Mucosa of rectum (tissue), 2 donors: ENCODE measurements around the gene MAP2.

Experiments used
- H3K27ac ChIP-seq, 2 donors: one replicate each; pipeline ENCODE4 v1.7.0; 2013; ENCODE audit warnings: inconsistent platforms in 2 of 2, low read depth in 2 of 2, low read length in 2 of 2
- H3K27me3 ChIP-seq, 2 donors: one replicate each; pipeline ENCODE4 v1.7.0; 2013; ENCODE audit warnings: low read length in 2 of 2; ENCODE audit not compliant: control insufficient read depth in 2 of 2, insufficient read depth in 2 of 2
- H3K36me3 ChIP-seq, 2 donors: one replicate each; pipeline ENCODE4 v1.7.0; 2013; ENCODE audit warnings: low read length in 2 of 2; ENCODE audit not compliant: control insufficient read depth in 2 of 2, insufficient read depth in 2 of 2
- H3K4me1 ChIP-seq, 2 donors: one replicate each; pipeline ENCODE4 v1.7.0; 2013; ENCODE audit warnings: low read length in 2 of 2, mild to moderate bottlenecking in 1 of 2; ENCODE audit not compliant: control insufficient read depth in 2 of 2, insufficient read depth in 2 of 2
- H3K4me3 ChIP-seq, 2 donors: one replicate each; pipeline ENCODE4 v1.7.0; 2013; ENCODE audit warnings: low read length in 2 of 2
- H3K9ac ChIP-seq, 2 donors: one replicate each; pipeline ENCODE4 v1.7.0; 2013; ENCODE audit warnings: low read length in 2 of 2, low read depth in 1 of 2, mild to moderate bottlenecking in 1 of 2
- H3K9me3 ChIP-seq, 2 donors: one replicate each; pipeline ENCODE4 v1.7.0; 2013; ENCODE audit warnings: low read length in 2 of 2; ENCODE audit not compliant: control insufficient read depth in 2 of 2
- donor health status: healthy.
- donor health status: Normal muscosa, but diverticular disease.

The MAP2 gene

DNA sequence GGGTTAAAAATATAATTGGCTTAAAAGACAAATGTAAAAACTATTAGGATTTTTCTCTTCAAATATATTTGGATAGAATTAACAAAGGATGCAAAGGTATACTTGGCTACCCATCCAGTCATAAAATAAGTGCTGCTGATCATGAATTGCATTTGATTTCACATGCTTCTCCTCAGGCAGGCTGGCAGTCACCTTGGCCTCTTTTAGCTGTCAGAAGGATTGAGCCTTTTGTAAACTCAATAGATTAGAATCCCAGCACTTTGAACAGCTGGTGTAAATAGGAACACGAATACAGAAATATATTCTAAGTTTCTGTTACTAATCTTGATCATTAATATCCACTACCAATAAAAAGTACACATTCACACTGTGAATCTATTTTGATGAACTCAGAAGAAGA lies 178.4 kb downstream of the MAP2 start:
- Histone ChIP-seq H3K9ac (no peak overlapping the region), H3K27me3 (no peaks in the 10 kb centered on the region), H3K4me1 (no peaks in the 10 kb centered on the region), H3K27ac (no peak overlapping the region), H3K4me3 (no peak overlapping the region), H3K36me3 (no peaks in the 10 kb centered on the region), H3K9me3 (no peaks in the 10 kb centered on the region)

- no peaks in the 10 kb centered on the region for H3K9me3 ChIP-seq
- H3K4me3 ChIP-seq: no peak overlapping the region
- H3K27ac ChIP-seq: no peak overlapping the region
- H3K9ac ChIP-seq: no peak overlapping the region
- H3K36me3 ChIP-seq: no peaks in the 10 kb centered on the region
- H3K27me3 ChIP-seq: no peaks in the 10 kb centered on the region
- H3K4me1 ChIP-seq: no peaks in the 10 kb centered on the region
Measured at GRCh38 chr2:209609531-209609930, 185.7 kb downstream of the MAP2 start.

- no peak overlapping the region for H3K4me3 ChIP-seq
- no peaks in the 10 kb centered on the region for H3K4me1 ChIP-seq
- no peak overlapping the region for H3K27ac ChIP-seq
- no peaks in the 10 kb centered on the region for H3K9me3 ChIP-seq
- no peaks in the 10 kb centered on the region for H3K27me3 ChIP-seq
- H3K9ac ChIP-seq: no peak overlapping the region
- H3K36me3 ChIP-seq: no peaks in the 10 kb centered on the region
Measured at GRCh38 chr2:209610631-209611030, 186.8 kb downstream of the MAP2 start.

DNA sequence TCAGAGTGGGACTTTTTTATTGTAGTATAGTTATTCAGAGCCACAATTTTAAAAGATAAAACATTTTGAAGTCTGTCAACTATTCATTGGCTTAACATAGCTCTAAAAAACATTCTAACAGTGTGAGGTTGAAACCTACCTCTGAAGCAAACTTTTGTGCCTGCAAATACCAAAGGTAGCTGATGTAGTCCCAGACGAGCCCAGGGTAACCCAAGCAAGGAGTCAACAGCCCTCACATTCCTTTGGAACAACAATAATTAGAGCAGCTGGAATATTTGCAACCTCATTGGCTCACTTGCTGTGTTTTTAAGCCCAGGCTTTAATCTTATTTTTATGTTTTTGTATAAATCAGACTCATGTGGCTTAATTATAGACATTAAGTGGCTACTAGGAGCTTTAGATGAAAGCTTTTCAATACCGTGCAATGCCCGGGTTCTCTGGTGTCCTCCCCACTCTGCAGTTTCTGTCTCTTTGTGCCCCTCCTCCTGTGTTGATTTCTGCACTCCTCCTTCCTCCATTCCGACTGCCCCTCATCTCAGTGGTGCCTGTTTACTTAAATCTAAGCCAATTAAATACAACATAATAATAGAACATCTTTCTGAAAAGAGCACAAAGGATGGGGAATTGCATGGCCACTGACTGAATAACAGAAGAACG lies 189.9 kb downstream of the MAP2 start:
- Histone ChIP-seq H3K9me3 (no peaks in the 10 kb centered on the region), H3K4me1 (no peaks in the 10 kb centered on the region), H3K27ac (no peak overlapping the region), H3K27me3 (no peaks in the 10 kb centered on the region), H3K36me3 (no peaks in the 10 kb centered on the region), H3K4me3 (no peak overlapping the region), H3K9ac (no peak overlapping the region)

GRCh38 chr2:209614690-209615369 lies 191.0 kb downstream of the MAP2 start:
- H3K9me3 ChIP-seq: no peaks in the 10 kb centered on the region
- no peak overlapping the region for H3K9ac ChIP-seq
- no peak overlapping the region for H3K27ac ChIP-seq
- no peaks in the 10 kb centered on the region for H3K36me3 ChIP-seq
- no peak overlapping the region for H3K4me3 ChIP-seq
- no peaks in the 10 kb centered on the region for H3K27me3 ChIP-seq
- H3K4me1 ChIP-seq: no peaks in the 10 kb centered on the region

GRCh38 chr2:209619782-209620181 lies 195.9 kb downstream of the MAP2 start:
- H3K36me3 ChIP-seq: no peaks in the 10 kb centered on the region

GRCh38 chr2:209624192-209624938 lies 200.5 kb downstream of the MAP2 start:
- no peak overlapping the region for H3K9ac ChIP-seq
- no peak overlapping the region for H3K4me3 ChIP-seq
- H3K9me3 ChIP-seq: no peaks in the 10 kb centered on the region
- H3K27ac ChIP-seq: no peak overlapping the region
- H3K36me3 ChIP-seq: no peaks in the 10 kb centered on the region
- H3K4me1 ChIP-seq: no peaks in the 10 kb centered on the region
- no peaks in the 10 kb centered on the region for H3K27me3 ChIP-seq

More at GRCh38 chr2:209619782-209620181, 195.9 kb downstream of the MAP2 start:
- no peak overlapping the region for H3K27ac ChIP-seq
- H3K9ac ChIP-seq: no peak overlapping the region
- H3K27me3 ChIP-seq: no peaks in the 10 kb centered on the region
- H3K4me1 ChIP-seq: no peaks in the 10 kb centered on the region
- no peak overlapping the region for H3K4me3 ChIP-seq
- H3K9me3 ChIP-seq: no peaks in the 10 kb centered on the region

DNA sequence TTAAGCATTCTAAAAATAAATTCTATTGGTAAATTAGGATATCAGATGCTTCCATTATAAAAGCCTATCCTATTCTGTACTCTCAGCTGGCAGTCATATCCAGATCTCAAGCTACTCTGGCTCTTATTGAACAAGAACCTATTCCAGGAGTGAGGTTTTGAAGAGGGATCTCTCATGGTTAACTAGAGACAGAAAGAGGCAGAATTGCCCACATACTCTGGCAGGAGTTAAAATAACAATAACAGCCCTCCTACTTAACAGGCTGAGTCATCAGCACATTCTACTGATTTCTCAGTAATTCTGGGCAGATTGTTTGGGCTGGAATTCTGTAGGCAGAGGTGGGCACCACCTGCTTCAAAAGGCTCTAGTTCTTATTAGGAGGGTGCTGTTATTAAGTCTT lies 205.8 kb downstream of the MAP2 start:
- Histone ChIP-seq H3K27ac (no peak overlapping the region), H3K27me3 (no peaks in the 10 kb centered on the region), H3K9ac (no peak overlapping the region), H3K4me3 (no peak overlapping the region), H3K36me3 (no peaks in the 10 kb centered on the region), H3K9me3 (no peaks in the 10 kb centered on the region), H3K4me1 (no peaks in the 10 kb centered on the region)

DNA sequence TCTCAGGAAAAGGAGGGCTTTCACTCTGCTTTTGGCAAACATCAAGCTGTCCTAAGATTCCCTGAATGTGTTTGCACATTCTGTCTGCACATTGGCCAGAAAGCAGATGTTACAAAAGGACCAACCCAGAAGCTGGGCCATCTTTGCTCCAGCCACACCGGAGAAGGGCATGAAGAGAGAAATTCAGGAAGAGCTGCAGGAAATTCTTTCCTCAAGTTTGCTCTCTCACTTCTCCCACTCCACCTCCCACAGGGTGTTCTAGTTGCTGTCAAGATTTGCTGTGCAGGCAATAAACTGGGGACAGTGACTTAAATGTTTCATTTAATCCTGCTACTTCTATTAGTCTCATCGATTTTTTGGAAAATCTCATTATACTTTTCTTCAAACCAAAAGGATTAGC lies 210.1 kb downstream of the MAP2 start:
- no peaks in the 10 kb centered on the region for H3K27me3 ChIP-seq
- H3K4me1 ChIP-seq: no peaks in the 10 kb centered on the region
- no peak overlapping the region for H3K9ac ChIP-seq
- no peak overlapping the region for H3K4me3 ChIP-seq
- no peak overlapping the region for H3K27ac ChIP-seq
- H3K9me3 ChIP-seq: no peaks in the 10 kb centered on the region
- H3K36me3 ChIP-seq: no peaks in the 10 kb centered on the region

DNA sequence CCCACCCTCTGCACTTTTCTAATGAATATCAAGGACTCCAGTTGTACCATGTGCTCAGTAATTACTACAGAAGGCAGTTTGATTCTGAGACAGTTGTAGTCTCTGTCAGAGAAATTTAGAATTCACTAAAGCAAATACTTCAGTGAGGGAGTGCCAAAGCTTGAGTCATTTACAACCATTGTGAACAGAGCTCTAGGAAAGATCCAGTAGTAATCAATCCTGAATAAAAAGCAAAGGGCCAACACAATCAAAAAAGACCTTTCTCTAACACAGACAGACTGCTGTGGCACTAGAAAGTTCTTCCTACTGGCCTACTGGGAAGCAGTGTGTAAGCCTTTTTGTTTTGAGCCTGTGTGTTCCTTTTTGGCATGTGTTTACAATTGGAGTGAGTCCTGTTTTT lies 212.2 kb downstream of the MAP2 start:
- no peak overlapping the region for H3K27ac ChIP-seq
- H3K4me3 ChIP-seq: no peak overlapping the region
- no peaks in the 10 kb centered on the region for H3K36me3 ChIP-seq
- no peaks in the 10 kb centered on the region for H3K27me3 ChIP-seq
- no peaks in the 10 kb centered on the region for H3K4me1 ChIP-seq
- no peaks in the 10 kb centered on the region for H3K9me3 ChIP-seq
- no peak overlapping the region for H3K9ac ChIP-seq
